Esophagus muscularis mucosa (tissue), 4 donors: ENCODE data around the gene PTCD1. TPM values are rescaled to one million over a fixed set of nuclear protein-coding genes. Genes with fewer than 3 reads are reported as not detected.

ENCODE experiments used
- DNase-seq: peaks from one replicate; pipeline ENCODE4 v3.0.0-alpha.2; 2017; ENCODE audit errors: extremely low spot score
- H3K27ac ChIP-seq, 4 donors: fragments of 200-600 bp; sonication (generic); replicated peaks in 1 of 4; 1 replicate in 3 of 4; 2 replicates in 1 of 4; pipeline ENCODE4 v1.5.1; 2016 to 2019; ENCODE audit warnings: mild to moderate bottlenecking in 1 of 4
- H3K27me3 ChIP-seq, 4 donors: fragments of 200-600 bp; sonication (generic); one replicate each; pipeline versions ENCODE4 v1.5.1 to v1.6.0; 2016 to 2019
- H3K36me3 ChIP-seq, 4 donors: fragments of 200-600 bp; sonication (generic); one replicate each; pipeline ENCODE4 v1.5.1; 2016 to 2019
- H3K4me1 ChIP-seq, 4 donors: fragments of 200-600 bp; sonication (generic); one replicate each; pipeline ENCODE4 v1.5.1; 2016 to 2019
- H3K4me3 ChIP-seq, 4 donors: fragments of 200-600 bp; sonication (generic); 1 replicate in 2 of 4; 2 replicates in 2 of 4; pipeline ENCODE4 v1.5.1; 2016 to 2019; ENCODE audit warnings: mild to moderate bottlenecking in 4 of 4, moderate library complexity in 1 of 4
- H3K9me3 ChIP-seq, 4 donors: fragments of 200-600 bp; sonication (generic); 1 replicate in 3 of 4; 2 replicates in 1 of 4; pipeline ENCODE4 v1.5.1; 2016 to 2019
- EP300 ChIP-seq: sonication (generic); formaldehyde crosslinking; IDR thresholded peaks from one replicate; pipeline ENCODE4 v1.6.1; 2017; ENCODE audit warnings: antibody characterized with exemption
- POLR2A ChIP-seq: fragments of 450-650 bp; IDR thresholded peaks from one replicate; pipeline ENCODE4 v1.6.1; 2017; ENCODE audit warnings: antibody characterized with exemption, moderate library complexity, mild to moderate bottlenecking, low read depth
- POLR2AphosphoS5 ChIP-seq, 2 donors: sonication (generic); formaldehyde crosslinking; IDR thresholded peaks; one replicate each; pipeline ENCODE4 v1.6.1; 2017; ENCODE audit warnings: antibody characterized with exemption in 2 of 2
- WGBS: methylation state at CpG from one replicate; pipeline ENCODE4 v1.1.5; 2018; 5-methylcytosine and 5-hydroxymethylcytosine counted together
- intact Hi-C: fragments of 100-400 bp; cut with DNase I; formaldehyde crosslinking; loops from one replicate; pipeline ENCODE4 v1.15.1; 2023
- total RNA-seq, 4 donors: library from RNA; depleted of rRNA; stranded (reverse); fragments of >200 nt; gene quantifications; one replicate each; pipeline versions ENCODE4 v1.1.0 to v1.2.1, GENCODE V29; 2016
- TF ChIP-seq, protein P1 (sequence below), 3 experiments: fragments of 200-600 bp in 2 of 3; fragments of 450-650 bp in 1 of 3; sonication (generic) in 2 of 3; IDR thresholded peaks; one replicate each; pipeline ENCODE4 v1.5.1; 2017 to 2019; ENCODE audit warnings: antibody characterized with exemption in 3 of 3, mild to moderate bottlenecking in 2 of 3, moderate library complexity in 1 of 3

Gene PTCD1
- total RNA-seq, 4 donors from 2014 or later: 5.3 to 10.2 (median 7.6) TPM

DNA sequence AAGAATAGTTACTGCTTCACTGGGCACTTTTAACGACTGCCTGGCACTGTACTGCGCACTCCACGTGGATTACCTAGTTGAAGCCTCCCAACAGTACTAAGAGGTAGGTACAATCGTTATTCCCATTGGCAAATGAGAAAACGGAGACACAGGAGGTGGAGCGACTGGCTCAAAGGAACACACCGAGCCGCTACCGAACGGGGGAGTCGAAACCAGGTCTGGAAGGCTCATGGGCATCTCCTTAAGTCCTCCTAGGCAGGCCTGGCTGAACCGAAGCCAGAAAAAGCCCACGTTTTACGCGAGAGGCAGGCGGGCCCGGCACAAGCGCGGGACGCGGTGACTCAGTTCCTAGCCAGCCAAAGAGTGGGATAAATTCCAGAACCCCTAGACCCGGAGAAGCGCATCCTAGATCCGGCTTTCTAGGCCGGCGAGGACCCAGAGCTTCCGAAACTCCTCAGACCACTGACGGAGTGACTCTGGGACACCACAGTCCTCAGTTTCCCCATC lies 30.7 kb downstream of the PTCD1 start:
- peaks cover 46 to 62% (median 55%) of the 10 kb centered on the region in 4 donors for H3K4me1 ChIP-seq
- DNase-seq: no peak
- no peaks in the 10 kb centered on the region for H3K9me3 ChIP-seq
- TF ChIP-seq, protein P1, sequence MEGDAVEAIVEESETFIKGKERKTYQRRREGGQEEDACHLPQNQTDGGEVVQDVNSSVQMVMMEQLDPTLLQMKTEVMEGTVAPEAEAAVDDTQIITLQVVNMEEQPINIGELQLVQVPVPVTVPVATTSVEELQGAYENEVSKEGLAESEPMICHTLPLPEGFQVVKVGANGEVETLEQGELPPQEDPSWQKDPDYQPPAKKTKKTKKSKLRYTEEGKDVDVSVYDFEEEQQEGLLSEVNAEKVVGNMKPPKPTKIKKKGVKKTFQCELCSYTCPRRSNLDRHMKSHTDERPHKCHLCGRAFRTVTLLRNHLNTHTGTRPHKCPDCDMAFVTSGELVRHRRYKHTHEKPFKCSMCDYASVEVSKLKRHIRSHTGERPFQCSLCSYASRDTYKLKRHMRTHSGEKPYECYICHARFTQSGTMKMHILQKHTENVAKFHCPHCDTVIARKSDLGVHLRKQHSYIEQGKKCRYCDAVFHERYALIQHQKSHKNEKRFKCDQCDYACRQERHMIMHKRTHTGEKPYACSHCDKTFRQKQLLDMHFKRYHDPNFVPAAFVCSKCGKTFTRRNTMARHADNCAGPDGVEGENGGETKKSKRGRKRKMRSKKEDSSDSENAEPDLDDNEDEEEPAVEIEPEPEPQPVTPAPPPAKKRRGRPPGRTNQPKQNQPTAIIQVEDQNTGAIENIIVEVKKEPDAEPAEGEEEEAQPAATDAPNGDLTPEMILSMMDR (IDR thresholded peaks at IDR 0.05): no peak
- peak overlapping the region; percentile 95 to 98 (median 95) for H3K27ac ChIP-seq
- WGBS: 1% methylated on average over 11 of the region's 28 CpGs
- intact Hi-C loops: loop anchor here (5.0 kb wide), 1 partner anchor 41 kb away; no protein-coding TSS in a partner anchor
- peak overlapping the region; percentile 93 to 100 (median 97) for H3K4me3 ChIP-seq
- H3K27me3 ChIP-seq: no peaks in the 10 kb centered on the region
- H3K36me3 ChIP-seq: peaks cover 30 to 52% (median 49%) of the 10 kb centered on the region in 4 donors

DNA sequence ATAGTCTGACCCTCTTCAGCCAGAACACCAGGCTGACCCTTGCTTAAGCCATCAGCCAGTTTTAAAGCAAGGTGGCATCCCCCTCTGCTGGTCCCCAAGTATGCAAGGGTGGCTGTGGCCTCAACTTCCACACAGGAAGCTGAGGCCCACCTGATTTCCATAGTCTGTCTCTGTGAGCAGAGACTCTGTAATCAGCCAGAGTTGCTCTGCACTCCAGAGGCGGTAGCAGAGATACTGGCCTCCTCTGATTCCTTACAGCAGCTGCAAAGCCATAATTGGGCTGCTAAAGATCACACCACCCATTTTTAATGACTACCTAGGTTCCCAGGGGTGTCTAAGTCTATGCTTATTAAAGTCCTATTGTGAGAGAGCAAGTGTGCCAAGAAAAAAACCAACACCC lies 32.0 kb downstream of the PTCD1 start:
- H3K4me1 ChIP-seq: peaks cover 46 to 62% (median 55%) of the 10 kb centered on the region in 4 donors
- peaks cover 30 to 52% (median 49%) of the 10 kb centered on the region in 4 donors for H3K36me3 ChIP-seq
- H3K4me3 ChIP-seq: no peak overlapping the region
- H3K27me3 ChIP-seq: no peaks in the 10 kb centered on the region
- no peaks in the 10 kb centered on the region for H3K9me3 ChIP-seq
- no peak for DNase-seq
- TF ChIP-seq, protein P1 (IDR thresholded peaks at IDR 0.05): no peak
- TF ChIP-seq POLR2A: no peak
- no peak for TF ChIP-seq POLR2AphosphoS5 (IDR thresholded peaks at IDR 0.05)
- TF ChIP-seq EP300: no peak
- intact Hi-C loops: loop anchor here (5.0 kb wide), 1 partner anchor 39 kb away; no protein-coding TSS in a partner anchor
- 100% methylated on average over 1 of the region's 1 CpG for WGBS
- H3K27ac ChIP-seq: peak overlapping the region in 1 of 4 donors; percentile 7

DNA sequence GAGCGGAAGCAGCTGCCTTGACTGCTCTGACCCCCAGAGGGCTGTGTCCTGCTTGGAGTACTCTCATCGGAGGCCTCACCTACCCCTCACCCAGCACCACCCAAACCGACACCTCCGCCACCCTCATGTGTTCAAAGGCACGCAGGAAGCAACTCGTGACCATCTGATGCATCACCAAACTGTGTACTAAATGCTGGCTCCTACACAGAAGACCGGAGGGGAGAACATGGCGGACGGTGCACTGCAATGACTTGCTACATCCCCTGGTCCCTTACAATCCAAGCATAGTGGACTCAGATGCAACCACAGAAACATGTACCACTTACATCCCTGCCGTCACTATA lies 33.6 kb downstream of the PTCD1 start:
- Histone ChIP-seq H3K4me1 (peaks cover 41 to 51% (median 45%) of the 10 kb centered on the region in 4 donors), H3K4me3 (no peak overlapping the region), H3K27me3 (no peaks in the 10 kb centered on the region), H3K36me3 (peaks cover 36 to 53% (median 50%) of the 10 kb centered on the region in 4 donors), H3K9me3 (no peaks in the 10 kb centered on the region), H3K27ac (no peak overlapping the region)
- DNase-seq: no peak
- intact Hi-C loops: loop anchor here (5.0 kb wide), 1 partner anchor 38 kb away; no protein-coding TSS in a partner anchor
- WGBS: 85% methylated on average over 9 of the region's 10 CpGs
- TF ChIP-seq POLR2AphosphoS5 (IDR thresholded peaks at IDR 0.05) (no peak), POLR2A (no peak), EP300 (no peak)
- TF ChIP-seq, protein P1 (IDR thresholded peaks at IDR 0.05): no peak

DNA sequence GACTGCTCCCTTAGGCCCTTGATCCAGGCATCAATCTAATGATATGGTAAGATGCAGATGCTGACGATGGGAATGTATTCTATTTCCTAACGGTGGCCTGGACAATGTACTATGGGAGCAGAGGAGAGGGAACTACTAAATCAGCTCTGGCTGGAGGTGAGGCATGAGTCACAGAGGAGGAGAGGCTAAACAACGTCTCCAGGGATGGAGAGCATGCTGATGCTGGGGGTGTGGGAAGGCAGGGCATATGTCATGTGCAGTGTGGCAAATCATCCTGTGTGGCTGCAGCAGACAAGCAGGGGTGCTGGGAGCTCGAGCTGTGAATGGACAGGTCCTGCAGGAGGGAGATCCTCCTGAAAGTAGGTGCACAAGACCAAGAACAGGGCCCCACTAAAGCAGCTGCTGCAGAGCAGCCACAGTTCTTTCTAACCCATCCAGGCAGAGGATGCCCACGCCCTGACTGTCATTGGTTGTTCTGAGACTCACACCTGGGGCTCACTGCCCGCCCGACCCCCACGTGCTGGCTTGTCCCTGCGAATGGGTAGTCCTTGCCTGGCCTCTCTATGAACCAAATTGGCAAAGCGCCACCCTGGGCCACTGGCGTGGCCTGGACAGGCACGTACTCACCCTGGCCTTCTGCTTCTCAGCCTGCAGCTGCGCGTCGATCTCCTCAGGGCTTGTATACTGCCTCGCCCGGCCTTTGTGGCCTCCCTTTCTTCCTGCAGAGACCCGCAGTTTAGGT lies 34.2 kb downstream of the PTCD1 start:
- H3K4me1 ChIP-seq: peaks cover 36 to 45% (median 39%) of the 10 kb centered on the region in 4 donors
- no peaks in the 10 kb centered on the region for H3K27me3 ChIP-seq
- H3K36me3 ChIP-seq: peaks cover 42 to 59% (median 55%) of the 10 kb centered on the region in 4 donors
- no peak for DNase-seq
- intact Hi-C loops: no loop called here
- 84% methylated on average over 18 of the region's 18 CpGs for WGBS
- TF ChIP-seq POLR2AphosphoS5 (IDR thresholded peaks at IDR 0.05) (no peak), POLR2A (no peak), EP300 (no peak)
- TF ChIP-seq, protein P1 (IDR thresholded peaks at IDR 0.05): no peak
- no peak overlapping the region for H3K4me3 ChIP-seq
- no peaks in the 10 kb centered on the region for H3K9me3 ChIP-seq
- H3K27ac ChIP-seq: no peak overlapping the region
